ENCODE measurements around the gene ENTPD5. TPM values are rescaled to one million over a fixed set of nuclear protein-coding genes. Genes with fewer than 3 reads are reported as not detected.

Gene ENTPD5
- total and polyA plus RNA-seq, 2 donors (not counting 3 experiments of a cell fraction or from before 2014, with no cell fraction given), result 8.4 to 13.0 TPM

DNA sequence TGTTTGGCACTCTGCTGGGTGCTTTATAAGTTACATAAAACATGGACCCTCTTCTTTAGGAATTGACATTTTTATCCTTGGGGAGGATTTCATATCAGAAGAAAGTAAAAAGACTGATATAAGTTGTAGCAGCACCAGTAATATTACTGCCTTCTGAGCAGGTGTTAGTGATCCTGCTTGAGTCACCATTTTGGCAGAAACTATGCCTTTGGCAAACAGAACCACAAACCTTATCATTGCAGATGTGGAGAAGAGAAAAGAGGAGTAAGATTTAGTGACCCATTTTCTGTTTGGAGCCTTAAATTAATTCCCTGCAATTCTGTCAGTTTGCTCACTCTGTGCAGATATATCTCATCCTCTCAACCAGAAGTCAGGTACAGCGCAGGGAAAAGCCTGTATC lies 109.4 kb downstream of the ENTPD5 start:
- CTCF ChIA-PET, result no interaction called here

More for the DNA sequence above, 109.4 kb downstream of the ENTPD5 start:
- dilution Hi-C loops (cut with MboI; ENCODE audit: extremely low pct_ligation_motif_present, low sequenced_read_pairs), result no loop called here
- Histone ChIP-seq H3K9me1 (replicated peaks; ENCODE audit: control insufficient read depth, extremely low read depth, insufficient read depth, low read length) (no peaks in the 10 kb centered on the region), H4K20me1 (replicated peaks; ENCODE audit: control insufficient read depth, extremely low read depth, insufficient read depth, low read length) (no peaks in the 10 kb centered on the region), H3K27me3 (ENCODE audit: control insufficient read depth in 2 of 2, insufficient read depth in 2 of 2, low read length in 2 of 2) (no peaks in the 10 kb centered on the region), H3K4me1 (ENCODE audit: control insufficient read depth, extremely low read depth, insufficient read depth, low read length) (no peaks in the 10 kb centered on the region), H3K79me2 (ENCODE audit: control insufficient read depth, insufficient read depth, low read length) (peaks cover 3% of the 10 kb centered on the region), H3K9me3 (replicated peaks; ENCODE audit: control insufficient read depth, insufficient read depth, low read length) (no peaks in the 10 kb centered on the region), H3K4me3 (replicated peaks in 1 of 3; ENCODE audit: insufficient read depth in 1 of 3, low read depth in 1 of 3, low read length in 3 of 3) (no peak overlapping the region), H3K36me3 (ENCODE audit: control insufficient read depth in 2 of 2, extremely low read depth in 1 of 2, insufficient read depth in 2 of 2, low read length in 2 of 2) (peaks cover 28 to 46% of the 10 kb centered on the region in 2 experiments), H3K4me2 (ENCODE audit: insufficient read depth, low read length) (no peak overlapping the region), H3K9ac (replicated peaks; ENCODE audit: extremely low read depth, insufficient read depth, low read length) (no peak overlapping the region), H2AFZ (ENCODE audit: low read depth, low read length) (no peak overlapping the region), H3K27ac (ENCODE audit: insufficient read depth, low read depth, low read length) (no peak overlapping the region)
- no TSS peak for BruUV-seq (replicated peaks)
- intact Hi-C loops (cut with micrococcal nuclease), result no loop called here
- no peak for DNase-seq (ENCODE audit: low read depth, low spot score)
- FAIRE-seq, result no peak
- no peak for TF ChIP-seq CTCF (IDR thresholded peaks at IDR 0.05; ENCODE audit: extremely low read depth in 1 of 2, insufficient read depth in 1 of 2, low read depth in 1 of 2, low read length in 2 of 2)
- TF ChIP-seq MYC (IDR thresholded peaks at IDR 0.05; ENCODE audit: low read depth, low read length), result no peak
- no peak for TF ChIP-seq POLR2AphosphoS5 (IDR thresholded peaks at IDR 0.05; ENCODE audit: insufficient read depth, low read depth, low read length)
- TF ChIP-seq, protein P1, sequence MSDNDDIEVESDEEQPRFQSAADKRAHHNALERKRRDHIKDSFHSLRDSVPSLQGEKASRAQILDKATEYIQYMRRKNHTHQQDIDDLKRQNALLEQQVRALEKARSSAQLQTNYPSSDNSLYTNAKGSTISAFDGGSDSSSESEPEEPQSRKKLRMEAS (IDR thresholded peaks at IDR 0.05; ENCODE audit: insufficient read depth, insufficient read length), result no peak
- TF ChIP-seq EZH2 (IDR thresholded peaks at IDR 0.05; ENCODE audit: borderline replicate concordance, low read depth, low read length, severe bottlenecking), result no peak
- TF ChIP-seq JUN (IDR thresholded peaks at IDR 0.05; ENCODE audit: borderline replicate concordance, insufficient read depth, insufficient read length, low read depth), result no peak
- no peak for TF ChIP-seq GATA2 (IDR thresholded peaks at IDR 0.05; ENCODE audit: insufficient read depth, insufficient read length, low read depth, low read length)
- TF ChIP-seq POLR2A (IDR thresholded peaks at IDR 0.05; ENCODE audit: low read depth, low read length), result no peak
- TF ChIP-seq FOS (IDR thresholded peaks at IDR 0.05; ENCODE audit: borderline replicate concordance, insufficient read depth, low read length), result no peak
- POLR2A ChIA-PET, result no interaction called here

Small RNA genes within 50 kb of the gene (small RNA-seq; reads per million reads assigned to genes)
- gene AC005480.2 (ENCODE audit: insufficient read depth, insufficient read length, low read depth, low replicate concordance), result not detected

Other genes with a start within 250 kb of the ENTPD5 start
- gene PTGR2, start 167.5 kb downstream of the ENTPD5 start, total RNA-seq, result 3.6 and 5.6 TPM in 2 replicates
- gene PTGR2, start 167.5 kb downstream of the ENTPD5 start, polyA plus RNA-seq, result 0.75 and 1.1 TPM in 2 replicates
- gene ZNF410, start 132.4 kb downstream of the ENTPD5 start, total RNA-seq, result 39.2 and 45.0 TPM in 2 replicates
- gene ZNF410, start 132.4 kb downstream of the ENTPD5 start, polyA plus RNA-seq, result 18.8 and 21.8 TPM in 2 replicates
- gene FAM161B, start 69.2 kb downstream of the ENTPD5 start, total RNA-seq, result 3.1 and 3.3 TPM in 2 replicates
- 1.4 and 1.6 TPM in 2 replicates for gene FAM161B, start 69.2 kb downstream of the ENTPD5 start, polyA plus RNA-seq
- 20.3 and 20.7 TPM in 2 replicates for gene COQ6, start 69.0 kb downstream of the ENTPD5 start, total RNA-seq
- 34.7 and 35.3 TPM in 2 replicates for gene COQ6, start 69.0 kb downstream of the ENTPD5 start, polyA plus RNA-seq
- 2.2 and 2.3 TPM in 2 replicates for gene BBOF1, start 61 bp upstream of the ENTPD5 start, total RNA-seq
- gene BBOF1, start 61 bp upstream of the ENTPD5 start, polyA plus RNA-seq, result 0.54 and 0.63 TPM in 2 replicates
- 7.3 and 10.2 TPM in 2 replicates for gene ALDH6A1, start 65.2 kb upstream of the ENTPD5 start, total RNA-seq
- gene ALDH6A1, start 65.2 kb upstream of the ENTPD5 start, polyA plus RNA-seq, result 5.1 and 5.2 TPM in 2 replicates
- gene LIN52, start 65.7 kb upstream of the ENTPD5 start, total RNA-seq, result 9.7 and 10.5 TPM in 2 replicates
- gene LIN52, start 65.7 kb upstream of the ENTPD5 start, polyA plus RNA-seq, result 4.8 and 6.6 TPM in 2 replicates
- not detected in 2 replicates for gene VSX2, start 220.2 kb upstream of the ENTPD5 start, total RNA-seq
- not detected in 2 replicates for gene VSX2, start 220.2 kb upstream of the ENTPD5 start, polyA plus RNA-seq